ENCODE results near the gene RBM23. TPM values are rescaled to one million over a fixed set of nuclear protein-coding genes. Genes with fewer than 3 reads are reported as not detected.

The RBM23 gene
- total RNA-seq, 1 donor from 2014 or later, result 90.6 TPM

DNA sequence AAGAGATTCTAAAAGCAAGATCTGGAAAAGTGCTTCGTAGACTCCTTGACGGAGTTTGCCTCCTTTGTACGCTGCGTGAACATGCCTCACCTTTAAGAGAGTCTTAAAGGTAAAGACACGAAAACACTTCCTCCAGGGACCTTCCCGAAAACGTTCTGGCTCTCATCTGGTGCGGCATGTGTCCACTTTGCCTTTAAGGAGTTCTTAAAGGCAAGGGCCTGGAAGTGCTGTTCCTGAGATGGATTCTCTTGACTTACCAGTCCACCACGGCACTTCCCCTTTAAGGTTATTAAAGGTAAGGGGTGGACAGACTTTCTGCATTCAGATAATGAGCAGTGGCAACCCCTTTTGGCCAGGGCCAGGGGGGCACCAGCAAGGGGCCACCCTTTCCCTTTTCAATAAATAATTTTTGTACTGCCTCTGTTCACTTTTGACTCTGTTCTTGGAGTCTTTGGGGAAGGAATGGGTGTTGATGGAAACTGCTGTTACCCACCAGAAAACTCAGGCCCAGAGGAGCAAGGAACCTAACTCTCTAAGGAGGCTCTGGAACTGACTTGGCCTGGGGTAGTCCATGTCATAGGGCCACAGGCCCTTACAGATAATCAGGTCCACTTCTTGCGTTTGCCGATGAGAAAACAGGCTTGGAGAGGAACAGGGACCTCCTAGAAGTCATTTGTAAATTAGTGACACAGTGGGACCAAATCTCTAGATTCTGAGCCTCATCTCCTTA, 31.5 kb downstream of the RBM23 start:
- TF ChIP-seq, protein P1, sequence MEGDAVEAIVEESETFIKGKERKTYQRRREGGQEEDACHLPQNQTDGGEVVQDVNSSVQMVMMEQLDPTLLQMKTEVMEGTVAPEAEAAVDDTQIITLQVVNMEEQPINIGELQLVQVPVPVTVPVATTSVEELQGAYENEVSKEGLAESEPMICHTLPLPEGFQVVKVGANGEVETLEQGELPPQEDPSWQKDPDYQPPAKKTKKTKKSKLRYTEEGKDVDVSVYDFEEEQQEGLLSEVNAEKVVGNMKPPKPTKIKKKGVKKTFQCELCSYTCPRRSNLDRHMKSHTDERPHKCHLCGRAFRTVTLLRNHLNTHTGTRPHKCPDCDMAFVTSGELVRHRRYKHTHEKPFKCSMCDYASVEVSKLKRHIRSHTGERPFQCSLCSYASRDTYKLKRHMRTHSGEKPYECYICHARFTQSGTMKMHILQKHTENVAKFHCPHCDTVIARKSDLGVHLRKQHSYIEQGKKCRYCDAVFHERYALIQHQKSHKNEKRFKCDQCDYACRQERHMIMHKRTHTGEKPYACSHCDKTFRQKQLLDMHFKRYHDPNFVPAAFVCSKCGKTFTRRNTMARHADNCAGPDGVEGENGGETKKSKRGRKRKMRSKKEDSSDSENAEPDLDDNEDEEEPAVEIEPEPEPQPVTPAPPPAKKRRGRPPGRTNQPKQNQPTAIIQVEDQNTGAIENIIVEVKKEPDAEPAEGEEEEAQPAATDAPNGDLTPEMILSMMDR (conservative IDR thresholded peaks at IDR 0.05; ENCODE audit: low read depth, low read length), result no peak
- peak; percentile 75 for DNase-seq (ENCODE audit: low read depth)
- peak overlapping the region; percentile 88 for H3K4me3 ChIP-seq (ENCODE audit: low read depth, low read length)

DNA sequence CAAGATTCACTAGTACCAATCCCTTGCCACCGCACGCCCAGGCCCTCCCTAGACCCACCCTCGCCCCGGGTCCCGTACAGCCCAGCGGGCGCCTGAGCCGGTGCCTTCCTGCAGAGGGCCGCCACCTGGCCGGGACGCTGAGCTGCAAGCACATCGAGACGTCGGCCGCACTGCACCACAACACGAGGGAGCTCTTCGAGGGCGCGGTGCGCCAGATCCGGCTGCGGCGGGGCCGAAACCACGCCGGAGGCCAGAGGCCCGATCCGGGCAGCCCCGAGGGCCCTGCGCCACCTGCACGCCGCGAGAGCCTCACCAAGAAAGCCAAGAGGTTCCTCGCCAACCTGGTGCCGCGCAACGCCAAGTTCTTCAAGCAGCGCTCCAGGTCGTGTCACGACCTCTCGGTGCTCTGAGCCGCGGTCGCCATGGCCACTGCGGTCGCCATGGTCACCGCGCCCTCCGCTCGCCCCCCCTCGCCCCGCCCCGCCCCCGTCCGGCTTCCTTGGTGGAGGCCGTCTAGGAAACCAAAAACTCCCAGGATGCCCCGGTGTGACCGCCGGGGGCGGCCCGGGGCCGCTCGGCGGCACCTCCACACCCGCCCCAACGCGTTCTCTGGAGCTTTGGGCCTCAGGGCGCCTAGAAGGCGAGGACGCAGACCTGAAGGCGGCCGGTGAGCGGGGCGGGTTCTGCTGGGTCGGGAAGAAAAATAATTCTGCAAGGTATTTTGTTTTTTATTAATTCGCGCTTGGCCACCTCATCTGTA, 32.3 kb downstream of the RBM23 start:
- H3K4me3 ChIP-seq (ENCODE audit: low read depth, low read length), result peak overlapping the region; percentile 88
- TF ChIP-seq, protein P1 (conservative IDR thresholded peaks at IDR 0.05; ENCODE audit: low read depth, low read length), result peak; percentile 33
- DNase-seq (ENCODE audit: low read depth), result no peak

DNA sequence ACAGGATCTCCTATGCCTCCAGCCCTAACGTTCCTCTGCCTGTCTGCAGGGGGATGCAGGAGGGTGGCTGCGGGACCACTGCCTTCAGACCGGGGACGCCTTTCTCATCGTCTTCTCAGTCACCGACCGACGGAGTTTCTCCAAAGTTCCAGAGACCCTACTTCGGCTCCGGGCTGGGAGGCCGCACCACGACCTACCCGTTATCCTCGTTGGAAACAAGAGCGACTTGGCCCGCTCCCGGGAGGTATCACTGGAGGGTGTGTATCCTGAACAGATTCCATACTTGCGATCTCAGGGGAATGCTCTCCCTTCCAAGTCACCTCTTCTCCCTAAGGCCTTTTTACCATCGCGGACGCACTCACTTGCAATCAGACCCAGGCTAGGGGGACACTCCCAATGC, 33.0 kb downstream of the RBM23 start:
- DNase-seq (ENCODE audit: low read depth), result no peak
- TF ChIP-seq, protein P1 (conservative IDR thresholded peaks at IDR 0.05; ENCODE audit: low read depth, low read length), result no peak
- peak overlapping the region; percentile 88 for H3K4me3 ChIP-seq (ENCODE audit: low read depth, low read length)

DNA sequence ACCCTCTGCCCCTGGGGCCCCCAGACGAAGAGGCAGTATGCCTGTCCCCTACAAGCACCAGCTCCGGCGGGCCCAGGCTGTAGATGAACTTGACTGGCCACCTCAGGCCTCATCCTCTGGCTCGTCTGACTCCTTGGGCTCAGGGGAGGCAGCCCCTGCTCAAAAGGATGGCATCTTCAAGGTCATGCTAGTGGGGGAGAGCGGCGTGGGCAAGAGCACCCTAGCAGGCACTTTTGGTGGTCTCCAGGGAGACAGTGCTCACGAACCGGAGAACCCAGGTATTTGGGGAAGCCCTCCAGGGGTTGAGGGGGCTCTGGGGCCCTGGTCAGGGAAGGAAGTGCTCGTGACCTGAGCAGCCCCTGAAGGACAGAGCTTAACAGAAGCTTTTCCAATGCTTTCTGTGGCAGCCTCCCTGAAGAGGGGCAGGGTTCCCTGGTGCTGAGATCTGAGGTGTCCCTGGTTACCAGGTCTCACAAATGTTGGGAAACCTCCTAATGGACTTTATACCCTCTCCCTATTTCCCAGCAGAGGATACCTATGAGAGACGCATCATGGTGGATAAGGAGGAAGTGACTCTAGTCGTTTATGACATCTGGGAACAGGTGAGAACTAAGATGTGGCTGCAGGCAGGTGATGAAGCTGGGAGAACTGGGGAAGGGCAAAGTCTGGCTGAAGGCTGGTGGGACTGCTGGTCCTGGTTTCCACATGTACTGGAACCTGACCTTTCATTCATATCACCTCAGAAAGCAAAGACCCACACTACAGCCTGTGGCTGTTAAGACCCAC, 34.0 kb downstream of the RBM23 start:
- no peak for DNase-seq (ENCODE audit: low read depth)
- TF ChIP-seq, protein P1 (conservative IDR thresholded peaks at IDR 0.05; ENCODE audit: low read depth, low read length), result no peak
- H3K4me3 ChIP-seq (ENCODE audit: low read depth, low read length), result no peak overlapping the region

GRCh38 chr14:22884076-22884737, 34.7 kb downstream of the RBM23 start:
- TF ChIP-seq, protein P1 (conservative IDR thresholded peaks at IDR 0.05; ENCODE audit: low read depth, low read length), result no peak
- no peak for DNase-seq (ENCODE audit: low read depth)
- no peak overlapping the region for H3K4me3 ChIP-seq (ENCODE audit: low read depth, low read length)

- H3K4me3 ChIP-seq (ENCODE audit: low read depth, low read length), result peak within 1 kb of the TSS; percentile 8
- TF ChIP-seq, protein P1 (conservative IDR thresholded peaks at IDR 0.05; ENCODE audit: low read depth, low read length), result no peak
- DNase-seq (ENCODE audit: low read depth), result no peak
Observed at GRCh38 chr14:22883173-22883976, 35.6 kb downstream of the RBM23 start, which contains the start of gene REM2. TSS of gene REM2 (plus strand) at chr14:22883222. CDS start at chr14:22883288, 66 bp downstream.

Data from epithelial cell of proximal tubule (primary cell).